Body of pancreas (tissue), 4 donors: ENCODE results near the gene BAHCC1. TPM values are rescaled to one million over a fixed set of nuclear protein-coding genes. Genes with fewer than 3 reads are reported as not detected.

Source experiments
- ATAC-seq: fragments of 150-250 bp; one replicate; pipeline ENCODE4 v1.9.1; 2016
- DNase-seq, 4 donors: peaks; one replicate each; pipeline ENCODE4 v3.0.0-alpha.2; 2019
- H3K27ac ChIP-seq, 4 donors: fragments of 200-600 bp; sonication (generic); 1 replicate in 3 of 4; 2 replicates in 1 of 4; pipeline versions ENCODE4 v1.5.1 to v1.6.1; 2016 to 2019; ENCODE audit warnings: mild to moderate bottlenecking in 1 of 4, mixed read lengths in 1 of 4, moderate library complexity in 1 of 4
- H3K27me3 ChIP-seq, 2 donors: fragments of 200-600 bp; sonication (generic); one replicate each; pipeline ENCODE4 v1.6.0; 2016; ENCODE audit warnings: mild to moderate bottlenecking in 1 of 2
- H3K36me3 ChIP-seq, 2 donors: fragments of 200-600 bp; sonication (generic); replicated peaks in 1 of 2; 2 replicates each; pipeline ENCODE4 v1.5.1; 2016; ENCODE audit warnings: low read depth in 2 of 2; ENCODE audit not compliant: insufficient read depth in 1 of 2
- H3K4me1 ChIP-seq: fragments of 200-600 bp; sonication (generic); one replicate; pipeline ENCODE4 v1.6.0; 2016
- H3K4me3 ChIP-seq, 2 donors: fragments of 200-600 bp; sonication (generic); 1 replicate in 1 of 2; 2 replicates in 1 of 2; pipeline ENCODE4 v1.5.1; 2016 to 2019
- H3K9me3 ChIP-seq, 3 donors: fragments of 200-600 bp; sonication (generic); 1 replicate in 2 of 3; 2 replicates in 1 of 3; pipeline ENCODE4 v1.5.1; 2016
- CTCF ChIP-seq, 7 experiments: fragments of 450-650 bp in 4 of 7; fragments of 200-600 bp in 3 of 7; sonication (generic) in 3 of 7; IDR thresholded peaks; one replicate each; pipeline ENCODE4 v1.5.1; 2016 to 2019; ENCODE audit warnings: antibody characterized with exemption in 7 of 7
- POLR2A ChIP-seq, 3 donors: fragments of 450-650 bp; IDR thresholded peaks; one replicate each; pipeline ENCODE4 v1.6.1; 2016; ENCODE audit warnings: antibody characterized with exemption in 3 of 3, mild to moderate bottlenecking in 2 of 3
- WGBS, 2 donors: methylation state at CpG; one replicate each; pipeline ENCODE4 v1.1.5; 2017; 5-methylcytosine and 5-hydroxymethylcytosine counted together
- intact Hi-C: fragments of 100-400 bp; cut with DNase I; formaldehyde crosslinking; loops from one replicate; pipeline ENCODE4 v1.15.1; 2023
- total RNA-seq, 2 donors: library from RNA; depleted of rRNA; stranded (reverse); fragments of >200 nt; gene quantifications; one replicate each; pipeline ENCODE4 v1.1.0, GENCODE V29; 2016

BAHCC1 gene
- total RNA-seq, 2 donors from 2014 or later, result 5.7 to 14.8 TPM

- DNase-seq (no peak), ATAC-seq (no peak)
- no peaks in the 10 kb centered on the region for H3K27me3 ChIP-seq
- TF ChIP-seq POLR2A (IDR thresholded peaks at IDR 0.05), result no peak
- TF ChIP-seq CTCF (IDR thresholded peaks at IDR 0.05), result no peak
- intact Hi-C loops, result no loop called here
- no peak overlapping the region for H3K27ac ChIP-seq
- H3K36me3 ChIP-seq, result no peaks in the 10 kb centered on the region
- no peak overlapping the region for H3K4me3 ChIP-seq
- WGBS, 2 donors, result 86 to 91% methylated on average over 4 to 12 of the region's 12 CpGs
- H3K4me1 ChIP-seq, result no peaks in the 10 kb centered on the region
- no peaks in the 10 kb centered on the region for H3K9me3 ChIP-seq
Measured at GRCh38 chr17:81448950-81449349, 53.7 kb downstream of the BAHCC1 start.

GRCh38 chr17:81449351-81449750 lies 54.1 kb downstream of the BAHCC1 start:
- no peaks in the 10 kb centered on the region for H3K9me3 ChIP-seq
- H3K27me3 ChIP-seq, result no peaks in the 10 kb centered on the region
- no peaks in the 10 kb centered on the region for H3K4me1 ChIP-seq
- H3K27ac ChIP-seq, result no peak overlapping the region
- DNase-seq, result no peak
- no peak overlapping the region for H3K4me3 ChIP-seq
- intact Hi-C loops, result no loop called here
- H3K36me3 ChIP-seq, result no peaks in the 10 kb centered on the region
- no peak for ATAC-seq
- WGBS, 2 donors, result 72 to 89% methylated on average over 3 to 8 of the region's 8 CpGs
- TF ChIP-seq CTCF (IDR thresholded peaks at IDR 0.05) (no peak), POLR2A (IDR thresholded peaks at IDR 0.05) (no peak)

GRCh38 chr17:81451823-81452222 lies 56.6 kb downstream of the BAHCC1 start:
- intact Hi-C loops, result no loop called here
- Histone ChIP-seq H3K4me1 (no peaks in the 10 kb centered on the region), H3K36me3 (no peaks in the 10 kb centered on the region), H3K27ac (no peak overlapping the region), H3K9me3 (no peaks in the 10 kb centered on the region), H3K4me3 (no peak overlapping the region), H3K27me3 (no peaks in the 10 kb centered on the region)
- 90 to 100% methylated on average over 1 to 19 of the region's 26 CpGs for WGBS, 2 donors
- ATAC-seq (no peak), DNase-seq (no peak)
- no peak for TF ChIP-seq POLR2A (IDR thresholded peaks at IDR 0.05)
- no peak for TF ChIP-seq CTCF (IDR thresholded peaks at IDR 0.05)

GRCh38 chr17:81452551-81452950 lies 57.3 kb downstream of the BAHCC1 start:
- H3K36me3 ChIP-seq, result no peaks in the 10 kb centered on the region
- TF ChIP-seq POLR2A (IDR thresholded peaks at IDR 0.05) (no peak), CTCF (IDR thresholded peaks at IDR 0.05) (no peak)
- no peaks in the 10 kb centered on the region for H3K9me3 ChIP-seq
- no peak for DNase-seq
- H3K4me3 ChIP-seq, result no peak overlapping the region
- H3K27ac ChIP-seq, result no peak overlapping the region
- ATAC-seq, result no peak
- no peaks in the 10 kb centered on the region for H3K27me3 ChIP-seq
- no peaks in the 10 kb centered on the region for H3K4me1 ChIP-seq
- intact Hi-C loops, result no loop called here
- WGBS, 2 donors, result 85 to 100% methylated on average over 3 to 17 of the region's 23 CpGs

GRCh38 chr17:81453076-81453475 lies 57.8 kb downstream of the BAHCC1 start:
- Histone ChIP-seq H3K9me3 (no peaks in the 10 kb centered on the region), H3K27me3 (no peaks in the 10 kb centered on the region), H3K36me3 (no peaks in the 10 kb centered on the region), H3K4me1 (no peaks in the 10 kb centered on the region), H3K4me3 (no peak overlapping the region), H3K27ac (no peak overlapping the region)
- DNase-seq, result no peak
- ATAC-seq, result no peak
- TF ChIP-seq POLR2A (IDR thresholded peaks at IDR 0.05), result no peak
- TF ChIP-seq CTCF (IDR thresholded peaks at IDR 0.05), result no peak
- 91 to 96% methylated on average over 29 to 30 of the region's 30 CpGs for WGBS, 2 donors
- intact Hi-C loops, result no loop called here
